ENCODE measurements around the gene SSBP1.

- TF ChIP-seq, protein P1, sequence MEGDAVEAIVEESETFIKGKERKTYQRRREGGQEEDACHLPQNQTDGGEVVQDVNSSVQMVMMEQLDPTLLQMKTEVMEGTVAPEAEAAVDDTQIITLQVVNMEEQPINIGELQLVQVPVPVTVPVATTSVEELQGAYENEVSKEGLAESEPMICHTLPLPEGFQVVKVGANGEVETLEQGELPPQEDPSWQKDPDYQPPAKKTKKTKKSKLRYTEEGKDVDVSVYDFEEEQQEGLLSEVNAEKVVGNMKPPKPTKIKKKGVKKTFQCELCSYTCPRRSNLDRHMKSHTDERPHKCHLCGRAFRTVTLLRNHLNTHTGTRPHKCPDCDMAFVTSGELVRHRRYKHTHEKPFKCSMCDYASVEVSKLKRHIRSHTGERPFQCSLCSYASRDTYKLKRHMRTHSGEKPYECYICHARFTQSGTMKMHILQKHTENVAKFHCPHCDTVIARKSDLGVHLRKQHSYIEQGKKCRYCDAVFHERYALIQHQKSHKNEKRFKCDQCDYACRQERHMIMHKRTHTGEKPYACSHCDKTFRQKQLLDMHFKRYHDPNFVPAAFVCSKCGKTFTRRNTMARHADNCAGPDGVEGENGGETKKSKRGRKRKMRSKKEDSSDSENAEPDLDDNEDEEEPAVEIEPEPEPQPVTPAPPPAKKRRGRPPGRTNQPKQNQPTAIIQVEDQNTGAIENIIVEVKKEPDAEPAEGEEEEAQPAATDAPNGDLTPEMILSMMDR (conservative IDR thresholded peaks at IDR 0.05) = no peak; the same call in 1 of the 2 replicates
- no peak for TF ChIP-seq EZH2 (IDR thresholded peaks at IDR 0.05; ENCODE audit: low read depth)
These were observed 27.9 kb upstream of the SSBP1 start for GRCh38 chr7:141710301-141710700.
